Esophagus muscularis mucosa (tissue), 3 donors: ENCODE data around the gene CTSH.

Experiments
- POLR2A ChIP-seq: fragments of 450-650 bp; IDR thresholded peaks from one replicate; pipeline ENCODE4 v1.6.1; 2017; ENCODE audit warnings: antibody characterized with exemption, moderate library complexity, mild to moderate bottlenecking, low read depth
- TF ChIP-seq, protein P1 (sequence below), 3 experiments: fragments of 200-600 bp in 2 of 3; fragments of 450-650 bp in 1 of 3; sonication (generic) in 2 of 3; IDR thresholded peaks; one replicate each; pipeline ENCODE4 v1.5.1; 2017 to 2019; ENCODE audit warnings: antibody characterized with exemption in 3 of 3, mild to moderate bottlenecking in 2 of 3, moderate library complexity in 1 of 3

GRCh38 chr15:78942741-78943140, 2.1 kb downstream of the CTSH start:
- TF ChIP-seq, protein P1, sequence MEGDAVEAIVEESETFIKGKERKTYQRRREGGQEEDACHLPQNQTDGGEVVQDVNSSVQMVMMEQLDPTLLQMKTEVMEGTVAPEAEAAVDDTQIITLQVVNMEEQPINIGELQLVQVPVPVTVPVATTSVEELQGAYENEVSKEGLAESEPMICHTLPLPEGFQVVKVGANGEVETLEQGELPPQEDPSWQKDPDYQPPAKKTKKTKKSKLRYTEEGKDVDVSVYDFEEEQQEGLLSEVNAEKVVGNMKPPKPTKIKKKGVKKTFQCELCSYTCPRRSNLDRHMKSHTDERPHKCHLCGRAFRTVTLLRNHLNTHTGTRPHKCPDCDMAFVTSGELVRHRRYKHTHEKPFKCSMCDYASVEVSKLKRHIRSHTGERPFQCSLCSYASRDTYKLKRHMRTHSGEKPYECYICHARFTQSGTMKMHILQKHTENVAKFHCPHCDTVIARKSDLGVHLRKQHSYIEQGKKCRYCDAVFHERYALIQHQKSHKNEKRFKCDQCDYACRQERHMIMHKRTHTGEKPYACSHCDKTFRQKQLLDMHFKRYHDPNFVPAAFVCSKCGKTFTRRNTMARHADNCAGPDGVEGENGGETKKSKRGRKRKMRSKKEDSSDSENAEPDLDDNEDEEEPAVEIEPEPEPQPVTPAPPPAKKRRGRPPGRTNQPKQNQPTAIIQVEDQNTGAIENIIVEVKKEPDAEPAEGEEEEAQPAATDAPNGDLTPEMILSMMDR (IDR thresholded peaks at IDR 0.05): no peak
- TF ChIP-seq POLR2A: no peak
